ENCODE measurements around the gene FAM107B.
A peak's percentile ranks its signal among the peaks of the same experiment; 100 is the strongest.

The FAM107B gene

GRCh38 chr10:14776546-14776945 lies 1.8 kb upstream of the FAM107B start:
- no peak for DNase-seq

- no peak for DNase-seq
Measured at GRCh38 chr10:14775656-14776055, 959 bp upstream of the FAM107B start.

- no peak for DNase-seq
Measured at GRCh38 chr10:14774214-14774580, 500 bp downstream of the FAM107B start.

DNA sequence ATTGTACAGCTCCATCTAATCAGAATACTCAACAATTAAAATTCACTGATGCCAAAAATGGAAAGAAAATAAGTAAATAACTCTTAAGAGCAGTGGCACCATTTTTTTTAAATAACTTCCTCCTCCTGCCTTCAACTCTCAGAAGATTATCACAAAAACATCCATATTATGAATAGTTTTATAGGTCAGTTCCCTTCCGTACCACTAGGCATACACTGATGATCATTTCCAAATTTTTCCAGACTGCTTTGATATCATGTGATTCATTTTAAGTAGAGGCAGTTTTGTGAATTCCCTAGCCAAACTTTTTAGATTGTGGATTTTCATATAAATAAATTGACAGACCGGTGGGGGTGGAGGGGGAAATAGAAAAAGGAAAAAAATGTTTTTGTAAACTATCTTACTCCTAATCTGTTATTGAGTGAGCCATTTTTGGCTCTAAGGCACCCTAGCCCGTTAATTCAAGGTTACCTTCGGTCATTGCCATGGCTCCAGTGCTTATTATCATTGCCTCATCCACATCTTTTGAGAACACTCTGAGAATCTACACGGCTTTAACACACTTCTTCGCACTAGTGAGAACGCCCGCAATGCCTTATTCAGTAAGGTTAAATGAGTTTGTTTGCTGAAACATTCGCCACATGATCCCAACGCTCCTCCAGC lies 1.0 kb downstream of the FAM107B start:
- no peak for DNase-seq

DNA sequence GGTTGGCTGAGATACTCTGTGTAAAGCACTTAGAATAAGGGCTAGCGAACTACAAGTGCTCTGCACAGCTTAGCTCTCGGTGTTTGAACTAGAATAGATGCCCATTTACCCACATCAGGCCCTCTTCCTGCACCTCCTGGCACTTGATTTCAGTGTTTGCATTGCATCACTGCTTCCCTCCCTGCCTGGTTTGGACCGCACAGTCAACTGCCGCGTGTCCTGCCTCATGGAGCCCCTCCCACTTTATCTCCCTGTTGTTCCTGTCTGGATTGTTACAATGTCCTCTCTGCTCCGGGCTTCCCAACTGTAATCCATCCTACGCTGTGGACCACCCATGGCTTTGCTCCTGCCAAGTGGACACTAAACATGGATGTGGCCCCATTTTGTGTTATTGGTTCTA lies 2.3 kb downstream of the FAM107B start:
- no peak for DNase-seq

GRCh38 chr10:14770927-14771326 lies 3.8 kb downstream of the FAM107B start:
- no peak for DNase-seq

DNA sequence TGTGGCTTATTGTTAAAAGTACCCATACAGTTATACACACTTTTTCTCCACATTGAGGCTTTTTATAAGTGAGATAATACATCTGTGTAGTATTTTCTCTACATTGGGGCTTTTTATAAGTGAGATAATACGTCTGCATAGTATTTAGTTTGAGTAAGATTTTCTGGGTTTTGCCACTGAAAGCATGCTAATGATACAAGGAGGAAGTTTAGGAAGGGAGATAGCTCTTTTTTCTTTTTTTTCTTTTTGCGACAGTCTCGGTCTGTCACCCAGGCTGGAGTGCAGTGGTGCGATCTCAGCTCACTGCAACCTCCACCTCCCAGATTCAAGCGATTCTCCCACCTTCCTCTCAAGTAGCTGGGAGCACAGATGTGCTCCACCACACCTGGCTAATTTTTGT lies 13.3 kb downstream of the FAM107B start:
- DNase-seq: no peak

- no peak for DNase-seq
Measured at GRCh38 chr10:14758994-14759664, 15.6 kb downstream of the FAM107B start.

GRCh38 chr10:14758451-14758850 lies 16.2 kb downstream of the FAM107B start:
- DNase-seq: no peak

GRCh38 chr10:14757986-14758385 lies 16.7 kb downstream of the FAM107B start:
- DNase-seq: no peak

- no peak for DNase-seq
Measured at GRCh38 chr10:14757394-14757793, 17.3 kb downstream of the FAM107B start.

DNA sequence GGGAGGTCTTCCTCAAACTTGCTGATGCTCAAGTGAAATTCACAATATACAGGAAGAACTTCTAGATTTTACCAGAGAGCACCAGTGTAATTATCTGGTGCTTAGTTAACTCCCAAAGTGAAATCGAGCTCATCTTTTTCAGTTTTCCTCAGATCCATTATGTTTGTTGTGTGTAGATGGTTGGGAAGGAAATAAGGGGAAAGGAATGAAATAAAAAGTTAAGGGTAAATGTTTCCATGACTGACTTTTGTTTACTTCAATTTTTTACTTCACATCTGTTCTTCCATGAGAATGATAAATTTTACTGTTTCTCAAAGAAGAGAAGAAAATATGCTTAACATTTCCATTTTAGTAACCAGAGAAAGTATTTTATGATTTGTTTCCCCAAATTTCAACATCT lies 21.3 kb downstream of the FAM107B start:
- no peak for DNase-seq

GRCh38 chr10:14751921-14752320 lies 22.8 kb downstream of the FAM107B start:
- peak; percentile 57 for DNase-seq

GRCh38 chr10:14751014-14751896 lies 23.4 kb downstream of the FAM107B start:
- DNase-seq: peak; percentile 33

DNA sequence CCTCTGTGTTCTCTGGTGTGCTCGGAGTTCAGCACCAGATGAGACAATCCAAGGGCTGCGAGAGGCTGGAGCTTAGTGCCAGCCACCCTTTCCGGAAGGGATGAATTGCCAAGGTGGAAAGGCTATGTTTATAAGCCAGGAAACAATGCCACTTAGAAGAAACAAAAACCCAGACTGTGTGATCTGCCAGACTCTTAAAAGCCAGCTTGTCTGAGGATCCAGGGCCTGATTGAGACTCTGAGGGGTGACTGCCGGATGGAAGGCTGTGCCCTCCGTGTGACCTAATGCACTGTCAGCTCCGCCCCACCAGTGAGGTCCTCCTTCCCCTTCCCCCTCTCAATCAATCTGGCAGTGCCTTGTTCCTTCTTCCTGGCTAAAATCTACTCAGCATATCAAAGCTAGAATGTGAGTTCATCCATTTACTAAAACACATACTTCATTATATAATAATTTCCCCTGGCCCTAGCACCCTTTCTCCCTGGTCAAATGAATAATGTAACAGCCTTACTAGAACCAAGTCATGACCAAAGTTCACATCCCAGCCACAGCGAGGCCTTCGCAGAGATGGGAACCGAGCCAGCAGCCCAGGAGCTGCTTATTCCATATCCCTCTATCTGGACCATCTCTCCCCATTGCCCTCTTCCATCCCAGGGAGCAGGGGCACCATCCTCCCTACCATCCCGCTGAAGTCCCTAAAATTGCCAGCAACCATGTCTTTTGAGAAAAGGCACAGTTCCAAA lies 25.5 kb downstream of the FAM107B start:
- no peak for DNase-seq

DNA sequence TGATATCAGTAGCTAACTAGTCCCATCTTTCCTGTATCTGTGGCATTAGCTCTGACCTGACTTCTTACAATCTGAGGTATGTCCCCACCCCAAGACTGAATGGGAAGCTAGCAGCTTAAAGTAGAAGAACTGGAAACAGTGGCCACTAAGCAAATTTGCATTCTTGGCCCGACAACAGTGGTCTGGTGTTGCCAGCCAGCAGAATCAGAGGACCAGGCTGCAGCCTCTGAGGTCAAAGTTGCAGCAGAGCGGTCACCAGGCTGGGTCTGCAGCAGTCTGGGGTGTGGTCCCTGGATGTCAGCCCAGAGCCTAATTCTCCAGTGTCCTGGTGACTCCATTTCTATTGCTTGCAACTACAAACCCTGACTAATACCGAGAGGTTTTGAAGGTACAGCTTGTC lies 26.3 kb downstream of the FAM107B start:
- no peak for DNase-seq

DNA sequence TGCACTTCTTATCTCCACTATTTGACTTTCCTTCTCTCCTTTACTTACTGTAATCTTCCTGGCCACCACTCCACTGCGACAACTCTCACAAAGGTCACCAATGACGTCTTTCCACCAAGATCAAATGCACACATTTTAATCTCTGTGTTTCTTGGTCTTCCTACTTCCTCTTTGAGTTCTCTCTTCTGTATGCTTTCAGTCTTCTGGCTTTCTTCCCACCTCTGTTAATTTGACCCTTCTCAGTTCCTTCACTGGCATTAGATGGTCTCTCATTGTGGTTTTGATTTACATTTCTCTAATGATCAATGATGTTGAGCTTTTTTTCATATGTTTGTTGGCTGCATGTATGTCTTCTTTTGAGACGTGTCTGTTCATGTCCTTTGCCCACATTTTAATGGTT lies 31.9 kb downstream of the FAM107B start:
- no peak for DNase-seq

- no peak for DNase-seq
Measured at GRCh38 chr10:14742382-14742781, 32.3 kb downstream of the FAM107B start.

DNA sequence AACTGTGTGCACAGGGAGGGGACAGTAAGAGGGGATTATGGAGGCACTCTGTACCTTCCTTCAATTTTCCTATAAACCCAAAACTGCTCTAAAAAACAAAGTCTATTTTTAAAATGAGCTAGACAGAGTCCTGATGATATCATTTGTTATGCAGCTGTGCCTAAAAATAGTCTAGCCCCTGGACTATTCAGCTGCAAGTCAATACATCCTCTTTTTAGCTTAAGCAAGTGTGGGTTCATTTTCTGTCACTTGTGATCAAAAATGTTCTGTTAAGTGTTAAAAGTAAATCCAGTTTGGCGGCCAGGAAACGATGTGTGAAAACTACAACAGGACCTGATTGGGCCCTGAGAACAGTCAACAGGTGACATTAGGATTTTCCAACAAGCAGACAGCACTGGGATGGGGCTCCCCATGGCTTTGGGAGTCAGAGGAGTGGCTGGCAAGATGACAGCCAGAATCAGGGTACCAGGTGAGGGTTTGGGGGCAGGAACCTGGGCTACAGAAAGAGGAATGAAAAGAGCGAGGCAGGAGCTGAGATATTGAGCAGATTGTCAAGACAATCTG lies 33.9 kb downstream of the FAM107B start:
- DNase-seq: no peak

DNA sequence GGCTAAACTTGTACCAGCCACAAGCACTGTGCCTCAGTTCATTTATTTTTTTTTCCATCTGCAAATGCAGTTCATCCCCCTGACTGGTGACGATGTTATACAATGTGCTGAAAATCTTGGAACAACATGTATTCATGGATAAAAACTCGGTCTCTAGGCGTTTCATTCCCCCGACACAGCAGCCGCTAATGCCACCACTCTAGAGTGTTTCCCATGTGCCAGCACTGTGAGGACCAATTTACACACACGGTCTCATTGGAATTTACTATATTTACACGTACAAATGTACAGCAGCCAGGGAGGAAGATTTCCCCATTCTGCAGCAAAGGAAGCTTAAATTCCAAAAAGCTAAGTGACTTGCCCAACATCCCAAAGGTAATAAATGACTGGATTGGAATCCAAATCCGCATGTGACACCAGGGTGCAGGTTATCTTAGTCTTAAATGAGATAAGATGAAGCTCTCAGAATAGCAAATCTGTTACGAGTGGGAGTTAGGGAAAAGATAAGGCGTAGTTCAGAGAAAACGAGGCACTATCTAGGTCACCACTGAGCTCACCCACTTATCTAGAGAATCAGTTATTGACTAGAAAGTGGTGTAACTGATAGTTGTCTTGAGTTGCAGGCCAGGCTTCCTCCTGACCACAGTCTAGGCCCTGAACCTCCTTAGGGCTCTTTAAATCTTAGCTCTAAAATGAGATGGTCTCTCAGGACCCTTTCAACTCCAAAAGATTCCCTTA lies 36.7 kb downstream of the FAM107B start:
- no peak for DNase-seq

GRCh38 chr10:14736600-14737081 lies 38.1 kb downstream of the FAM107B start:
- peak; percentile 52 for DNase-seq

- no peak for DNase-seq
Measured at GRCh38 chr10:14736043-14736442, 38.7 kb downstream of the FAM107B start.
